Pancreas (tissue), 10 donors: ENCODE measurements around the gene ABCA5. TPM values are rescaled to one million over a fixed set of nuclear protein-coding genes. Genes with fewer than 3 reads are reported as not detected.
"Not testable (repeated sequence)": the region's sequence is repeated elsewhere in the genome, so short reads cannot be mapped to it uniquely, and the experiment has no call there.

Experiments used
- ATAC-seq, 4 donors: fragments of 200-7000 bp; cut with Tn5 transposase; one replicate each; pipeline versions ENCODE4 v1.8.0 to v1.9.1; 2020; ENCODE audit warnings: mild to moderate bottlenecking in 4 of 4, moderate library complexity in 4 of 4
- DNase-seq, 6 donors: peaks; one replicate each; pipeline ENCODE4 v3.0.0-alpha.2; 2020
- FAIRE-seq: peaks from 2 replicates; lab custom pipeline; 2012; peaks lifted over from hg19 to GRCh38; lab: Jason Lieb, UNC
- H3K27ac ChIP-seq, 4 donors: fragments of 200-600 bp; sonication (generic); 1 replicate in 3 of 4; 2 replicates in 1 of 4; pipeline versions ENCODE4 v1.5.0 to v1.8.0; 2020
- H3K27me3 ChIP-seq, 4 donors: fragments of 200-600 bp; one replicate each; pipeline ENCODE4 v1.8.0; 2021
- H3K36me3 ChIP-seq, 3 donors: fragments of 200-600 bp; sonication (generic) in 1 of 3; one replicate each; pipeline versions ENCODE4 v1.5.0 to v1.8.0; 2020 to 2021
- H3K4me1 ChIP-seq, 3 donors: fragments of 200-600 bp; one replicate each; pipeline ENCODE4 v1.8.0; 2021
- H3K4me3 ChIP-seq, 4 donors: fragments of 200-600 bp; sonication (generic) in 2 of 4; one replicate each; pipeline versions ENCODE4 v1.5.0 to v1.8.0; 2020 to 2021
- H3K9me3 ChIP-seq, 4 donors: fragments of 200-600 bp; one replicate each; pipeline ENCODE4 v1.8.0; 2021
- CTCF ChIP-seq, 4 donors: fragments of 200-600 bp; sonication (generic) in 3 of 4; IDR thresholded peaks; one replicate each; pipeline versions ENCODE4 v1.5.0 to v1.8.0; 2021; ENCODE audit warnings: antibody characterized with exemption in 4 of 4
- WGBS, 2 donors: extraction: QIAGEN DNeasy Blood & Tissue Kit; methylation state at CpG; one replicate each; pipeline ENCODE4 v1.1.7; 2013; 5-methylcytosine and 5-hydroxymethylcytosine counted together
- intact Hi-C, 3 donors: fragments of 100-400 bp; cut with DNase I; formaldehyde crosslinking; loops; one replicate each; pipeline versions ENCODE4 v1.11.1 to v1.14.2; 2022
- polyA plus RNA-seq, 2 donors: library from polyadenylated mRNA; stranded (reverse); fragments of 200-250 nt; gene quantifications; one replicate each; pipeline ENCODE4 v1.2.3, GENCODE V29; 2013
- total RNA-seq, 6 donors: library from RNA; stranded (reverse); fragmentation: NEBNext Ultra II Directional in 4 of 6; extraction: Animal tissue kit (Norgen Biotek cat#: 25700) in 4 of 6; gene quantifications; one replicate each; pipeline versions ENCODE4 v1.2.1 to v1.2.4, GENCODE V29; 2021 to 2023
- donor health status: healthy with polysubstance abuse.
- donor health status: DM: no; HTN: no; CAD: no; lungs with moderate emphysema.
- donor health status: DM: no; HTN: no; CAD: no.
- donor health status: control.
- donor health status: control.
- donor health status: Bipolar disorder and iron deficiency.
- donor health status: DM: yes; HTN: yes; CAD: no.
- donor health status: DM: no; HTN: no; CAD: no.
- donor health status: DM: no; HTN: no; CAD: no.
- donor health status: DM: yes; HTN: yes; CAD: no.

Gene ABCA5
- total and polyA plus RNA-seq, 8 donors = 20.7 to 55.9 (median 37.7) TPM

GRCh38 chr17:69198238-69198637 is 128.7 kb downstream of the ABCA5 start:
- Histone ChIP-seq H3K36me3 (peaks cover 0 to 3% (median 0%) of the 10 kb centered on the region in 3 donors), H3K4me3 (no peak overlapping the region), H3K27ac (no peak overlapping the region), H3K9me3 (no peaks in the 10 kb centered on the region), H3K27me3 (no peaks in the 10 kb centered on the region), H3K4me1 (no peaks in the 10 kb centered on the region)
- no peak for TF ChIP-seq CTCF (IDR thresholded peaks at IDR 0.05)
- no peak for ATAC-seq
- no peak for FAIRE-seq
- no peak for DNase-seq
- intact Hi-C loops = no loop called here
- 92 to 95% methylated on average over 6 of the region's 6 CpGs for WGBS, 2 donors

- H3K36me3 ChIP-seq, ATAC-seq, FAIRE-seq, H3K4me3 ChIP-seq, H3K27me3 ChIP-seq, intact Hi-C loops, H3K9me3 ChIP-seq, H3K27ac ChIP-seq, H3K4me1 ChIP-seq: not testable (repeated sequence)
- 96 to 98% methylated on average over 28 to 40 of the region's 40 CpGs for whole genome bisulfite sequencing, 2 donors
- DNase-seq = peak in 1 of 6 donors; percentile 11
Observed at GRCh38 chr17:69196105-69196653, 130.8 kb downstream of the ABCA5 start.

Other genes with a start within 250 kb of the ABCA5 start
- gene ABCA6, start 185.2 kb downstream of the ABCA5 start, total RNA-seq = 10 to 100 TPM in 1 of 6 donors, 1 to 10 TPM in 4, under 1 TPM in 1; 0.85 to 11.0 (median 4.4) TPM
- 1 to 10 TPM; 3.5 TPM for gene ABCA6, start 185.2 kb downstream of the ABCA5 start, polyA plus RNA-seq
- 1 to 10 TPM; 1.6 to 6.1 (median 4.4) TPM for gene ABCA10, start 98.3 kb downstream of the ABCA5 start, total RNA-seq
- gene ABCA10, start 98.3 kb downstream of the ABCA5 start, polyA plus RNA-seq = 10 to 100 TPM; 12.9 to 18.5 TPM
- gene MAP2K6, start 87.6 kb upstream of the ABCA5 start, total RNA-seq = 10 to 100 TPM in 3 of 6 donors, 1 to 10 TPM in 3; 6.2 to 12.9 (median 10.0) TPM
- 1 to 10 TPM; 6.2 to 6.7 TPM for gene MAP2K6, start 87.6 kb upstream of the ABCA5 start, polyA plus RNA-seq